Upper lobe of left lung (tissue), 6 donors: ENCODE data around the gene SPG7. TPM values are rescaled to one million over a fixed set of nuclear protein-coding genes. Genes with fewer than 3 reads are reported as not detected.

Source experiments
- ATAC-seq, 2 donors: fragments of 200-7000 bp; cut with Tn5 transposase; one replicate each; pipeline ENCODE4 v1.9.1; 2022; ENCODE audit warnings: mild to moderate bottlenecking in 2 of 2, moderate library complexity in 2 of 2; ENCODE audit not compliant: low FRiP score in 2 of 2
- DNase-seq, 2 donors: peaks; one replicate each; pipeline ENCODE4 v3.0.0-alpha.2; 2019 to 2020
- H3K27ac ChIP-seq, 4 donors: fragments of 200-600 bp; sonication (generic); one replicate each; pipeline ENCODE4 v1.5.1; 2016 to 2019
- H3K27me3 ChIP-seq, 4 donors: fragments of 200-600 bp; sonication (generic); one replicate each; pipeline ENCODE4 v1.5.1; 2017 to 2019
- H3K36me3 ChIP-seq, 4 donors: fragments of 200-600 bp; sonication (generic); one replicate each; pipeline ENCODE4 v1.5.1; 2016 to 2019
- H3K4me1 ChIP-seq, 4 donors: fragments of 200-600 bp; sonication (generic); one replicate each; pipeline ENCODE4 v1.5.1; 2018 to 2019
- H3K4me3 ChIP-seq, 4 donors: fragments of 200-600 bp; sonication (generic); one replicate each; pipeline ENCODE4 v1.5.1; 2017 to 2019; ENCODE audit warnings: mild to moderate bottlenecking in 2 of 4, moderate library complexity in 1 of 4
- H3K9me3 ChIP-seq, 4 donors: fragments of 200-600 bp; sonication (generic); one replicate each; pipeline ENCODE4 v1.5.1; 2018 to 2019
- EP300 ChIP-seq, 4 donors: sonication (generic); formaldehyde crosslinking; IDR thresholded peaks; one replicate each; pipeline ENCODE4 v1.5.1; 2017; ENCODE audit warnings: antibody characterized with exemption in 4 of 4, control low read depth in 2 of 4
- POLR2A ChIP-seq, 4 donors: fragments of 450-650 bp; IDR thresholded peaks; one replicate each; pipeline ENCODE4 v1.5.1; 2016 to 2017; ENCODE audit warnings: antibody characterized with exemption in 4 of 4, mild to moderate bottlenecking in 2 of 4
- POLR2AphosphoS5 ChIP-seq, 2 donors: sonication (generic); formaldehyde crosslinking; IDR thresholded peaks; one replicate each; pipeline ENCODE4 v1.5.1; 2017; ENCODE audit warnings: antibody characterized with exemption in 2 of 2
- WGBS, 2 donors: methylation state at CpG; one replicate each; pipeline ENCODE4 v1.1.5; 2017 to 2018; 5-methylcytosine and 5-hydroxymethylcytosine counted together
- total RNA-seq, 6 donors: library from RNA; depleted of rRNA in 4 of 6; stranded (reverse); fragments of >200 nt in 4 of 6; gene quantifications; one replicate each; pipeline versions ENCODE4 v1.1.0 to v1.2.1, GENCODE V29; 2016 to 2021
- TF ChIP-seq, protein P1 (sequence below), 6 experiments: fragments of 450-650 bp in 4 of 6; fragments of 200-600 bp in 2 of 6; sonication (generic) in 2 of 6; IDR thresholded peaks; one replicate each; pipeline ENCODE4 v1.5.1; 2016 to 2019; ENCODE audit warnings: antibody characterized with exemption in 6 of 6
- donor health status: DM: no; HTN: no; CAD: no; lungs with moderate emphysema.
- donor health status: DM: no; HTN: yes; CAD: no; lungs with severe emphysema.

SPG7 gene
- total RNA-seq, 6 donors from 2014 or later = 72.6 to 419 (median 111) TPM

DNA sequence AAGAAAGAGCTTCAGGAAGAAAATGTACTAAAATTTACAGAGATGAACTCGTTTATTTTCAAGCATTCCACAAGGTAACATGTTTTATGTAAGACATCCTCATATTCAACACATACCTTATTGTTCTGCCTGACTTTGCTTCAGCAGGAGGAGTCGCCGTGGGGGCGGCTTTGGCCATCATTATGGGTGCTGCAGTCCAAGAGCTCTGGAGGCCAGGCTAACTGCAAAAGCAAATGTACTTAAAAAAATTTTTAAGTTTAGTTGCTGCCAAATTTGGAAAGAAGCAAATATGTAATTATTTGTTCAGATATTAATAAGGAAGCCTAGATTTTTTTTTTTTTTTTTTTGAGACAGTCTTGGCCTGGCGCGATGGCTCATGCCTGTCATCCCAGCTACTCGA lies 4.1 kb upstream of the SPG7 start:
- peak overlapping the region in 2 of 4 donors; percentile 88 to 97 for H3K27ac ChIP-seq
- peaks cover 27 to 49% (median 31%) of the 10 kb centered on the region in 4 donors for H3K4me1 ChIP-seq
- 83 to 93% methylated on average over 7 of the region's 7 CpGs for WGBS, 2 donors
- peaks cover 0 to under 1% (median 0%) of the 10 kb centered on the region in 4 donors for H3K36me3 ChIP-seq
- no peak overlapping the region for H3K4me3 ChIP-seq
- TF ChIP-seq EP300 (IDR thresholded peaks at IDR 0.05) (no peak), POLR2AphosphoS5 (IDR thresholded peaks at IDR 0.05) (no peak), POLR2A (IDR thresholded peaks at IDR 0.05) (no peak)
- TF ChIP-seq, protein P1, sequence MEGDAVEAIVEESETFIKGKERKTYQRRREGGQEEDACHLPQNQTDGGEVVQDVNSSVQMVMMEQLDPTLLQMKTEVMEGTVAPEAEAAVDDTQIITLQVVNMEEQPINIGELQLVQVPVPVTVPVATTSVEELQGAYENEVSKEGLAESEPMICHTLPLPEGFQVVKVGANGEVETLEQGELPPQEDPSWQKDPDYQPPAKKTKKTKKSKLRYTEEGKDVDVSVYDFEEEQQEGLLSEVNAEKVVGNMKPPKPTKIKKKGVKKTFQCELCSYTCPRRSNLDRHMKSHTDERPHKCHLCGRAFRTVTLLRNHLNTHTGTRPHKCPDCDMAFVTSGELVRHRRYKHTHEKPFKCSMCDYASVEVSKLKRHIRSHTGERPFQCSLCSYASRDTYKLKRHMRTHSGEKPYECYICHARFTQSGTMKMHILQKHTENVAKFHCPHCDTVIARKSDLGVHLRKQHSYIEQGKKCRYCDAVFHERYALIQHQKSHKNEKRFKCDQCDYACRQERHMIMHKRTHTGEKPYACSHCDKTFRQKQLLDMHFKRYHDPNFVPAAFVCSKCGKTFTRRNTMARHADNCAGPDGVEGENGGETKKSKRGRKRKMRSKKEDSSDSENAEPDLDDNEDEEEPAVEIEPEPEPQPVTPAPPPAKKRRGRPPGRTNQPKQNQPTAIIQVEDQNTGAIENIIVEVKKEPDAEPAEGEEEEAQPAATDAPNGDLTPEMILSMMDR (IDR thresholded peaks at IDR 0.05) = no peak
- H3K27me3 ChIP-seq = no peaks in the 10 kb centered on the region
- ATAC-seq = no peak
- DNase-seq = no peak
- no peaks in the 10 kb centered on the region for H3K9me3 ChIP-seq

DNA sequence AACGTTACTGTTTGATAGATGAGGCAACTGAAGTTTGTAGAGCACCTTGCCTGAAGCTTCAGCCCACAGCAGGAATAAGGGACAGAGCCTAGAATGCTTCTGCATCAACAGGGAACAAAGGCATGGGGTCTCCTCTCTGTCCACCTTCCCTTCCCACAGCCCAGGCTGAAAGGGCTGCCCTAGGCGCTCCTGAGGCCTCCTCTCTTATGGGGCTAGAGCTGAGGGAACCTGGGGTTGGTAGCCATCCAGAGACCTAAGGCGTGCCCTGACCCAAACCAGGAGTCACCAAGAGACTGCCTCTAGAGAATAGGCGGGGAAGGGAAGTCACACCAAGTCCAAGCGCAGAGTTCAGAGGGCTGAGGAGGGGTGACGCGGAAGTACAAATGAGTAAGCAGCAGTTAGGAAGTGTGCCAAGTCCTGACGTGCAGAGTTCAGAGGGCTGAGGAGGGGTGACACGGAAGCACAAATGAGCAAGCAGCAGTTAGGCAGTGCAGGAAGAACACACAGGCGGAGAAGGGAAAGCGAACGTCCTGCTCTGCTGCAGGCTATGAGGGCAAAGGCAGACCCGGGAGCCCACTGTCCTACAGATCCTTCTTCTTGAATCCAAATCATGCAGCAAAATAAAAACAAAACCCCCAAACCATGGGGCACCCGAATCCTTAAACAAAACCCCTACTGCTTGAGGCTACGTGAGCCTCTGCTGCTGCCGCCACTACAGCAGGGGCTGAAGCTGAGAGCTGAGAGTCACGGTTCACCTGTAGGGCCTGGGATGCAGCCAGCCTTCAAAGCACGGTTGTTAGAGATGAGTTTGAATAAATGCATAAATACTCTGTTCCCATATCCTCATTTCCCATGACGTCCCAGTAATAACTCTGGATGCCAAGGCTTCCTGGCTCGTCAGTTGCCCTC lies 2.7 kb upstream of the SPG7 start:
- H3K4me1 ChIP-seq = peaks cover 34 to 58% (median 40%) of the 10 kb centered on the region in 4 donors
- WGBS, 2 donors = 13 to 16% methylated on average over 19 to 20 of the region's 20 CpGs

DNA sequence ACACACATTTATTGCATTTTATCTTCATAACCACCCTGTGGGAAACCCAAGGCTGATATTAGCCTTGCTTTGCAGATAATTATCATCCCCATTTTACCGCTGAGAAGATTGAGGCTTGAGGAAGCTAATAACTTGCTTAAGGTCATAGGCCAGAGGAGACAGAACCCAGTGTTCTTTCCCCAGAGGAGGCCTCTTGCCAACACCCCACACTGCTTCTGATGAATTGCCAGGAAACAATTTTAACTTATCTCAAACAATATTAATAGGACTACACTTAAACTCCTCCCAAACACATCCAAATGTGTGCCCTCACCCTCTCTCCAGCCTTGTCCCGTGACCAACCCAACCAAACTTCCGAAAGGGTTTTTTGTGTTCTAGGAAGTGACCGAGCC lies 2.1 kb upstream of the SPG7 start:
- H3K27ac ChIP-seq = peak overlapping the region; percentile 84 to 97 (median 89)
- peak overlapping the region in 1 of 4 donors; percentile 29 for H3K4me3 ChIP-seq
- ATAC-seq = no peak
- H3K4me1 ChIP-seq = peaks cover 34 to 58% (median 40%) of the 10 kb centered on the region in 4 donors
- 69 to 72% methylated on average over 4 of the region's 4 CpGs for WGBS, 2 donors
- H3K27me3 ChIP-seq = no peaks in the 10 kb centered on the region
- no peaks in the 10 kb centered on the region for H3K9me3 ChIP-seq
- TF ChIP-seq, protein P1 (IDR thresholded peaks at IDR 0.05) = no peak
- TF ChIP-seq EP300 (IDR thresholded peaks at IDR 0.05) (no peak), POLR2AphosphoS5 (IDR thresholded peaks at IDR 0.05) (no peak), POLR2A (IDR thresholded peaks at IDR 0.05) (no peak)
- no peak for DNase-seq
- H3K36me3 ChIP-seq = peaks cover under 1 to 9% (median 8%) of the 10 kb centered on the region in 4 donors

More for the DNA sequence above, 2.7 kb upstream of the SPG7 start:
- H3K27me3 ChIP-seq = no peaks in the 10 kb centered on the region
- peak; percentile 68 to 85 for ATAC-seq
- TF ChIP-seq POLR2A (IDR thresholded peaks at IDR 0.05) (peak in 3 of 4 donors; percentile 41 to 84 (median 52)), POLR2AphosphoS5 (IDR thresholded peaks at IDR 0.05) (peak; percentile 89 to 96), EP300 (IDR thresholded peaks at IDR 0.05) (peak in 2 of 4 donors; percentile 63 to 82)
- TF ChIP-seq, protein P1 (IDR thresholded peaks at IDR 0.05) = peak in 1 of 6 experiments; percentile 5
- H3K4me3 ChIP-seq = peak overlapping the region in 3 of 4 donors; percentile 7 to 29 (median 18)
- H3K36me3 ChIP-seq = peaks cover 0 to 4% (median 2%) of the 10 kb centered on the region in 4 donors
- peak in 1 of 2 donors; percentile 95 for DNase-seq
- H3K9me3 ChIP-seq = no peaks in the 10 kb centered on the region
- H3K27ac ChIP-seq = peak overlapping the region; percentile 84 to 97 (median 89)

- peak overlapping the region; percentile 89 to 98 (median 97) for H3K27ac ChIP-seq
- WGBS, 2 donors = 44 to 60% methylated on average over 13 to 15 of the region's 15 CpGs
- H3K27me3 ChIP-seq = no peaks in the 10 kb centered on the region
- ATAC-seq = no peak
- H3K36me3 ChIP-seq = peaks cover 6 to 15% (median 15%) of the 10 kb centered on the region in 4 donors
- H3K4me1 ChIP-seq = peaks cover 34 to 57% (median 40%) of the 10 kb centered on the region in 4 donors
- H3K9me3 ChIP-seq = no peaks in the 10 kb centered on the region
- peak overlapping the region in 2 of 4 donors; percentile 98 to 99 for H3K4me3 ChIP-seq
- no peak for TF ChIP-seq EP300 (IDR thresholded peaks at IDR 0.05)
- no peak for TF ChIP-seq POLR2AphosphoS5 (IDR thresholded peaks at IDR 0.05)
- no peak for DNase-seq
Measured at GRCh38 chr16:89506791-89507191, 1.4 kb upstream of the SPG7 start.

GRCh38 chr16:89507214-89507833 lies 879 bp upstream of the SPG7 start:
- peak overlapping the region; percentile 89 to 98 (median 97) for H3K27ac ChIP-seq
- peaks cover 6 to 21% (median 19%) of the 10 kb centered on the region in 4 donors for H3K36me3 ChIP-seq
- 11 to 14% methylated on average over 23 to 30 of the region's 42 CpGs for WGBS, 2 donors
- ATAC-seq (peak in 1 of 2 donors; percentile 42), DNase-seq (no peak)
- H3K9me3 ChIP-seq = no peaks in the 10 kb centered on the region
- H3K4me1 ChIP-seq = peaks cover 34 to 52% (median 40%) of the 10 kb centered on the region in 4 donors
- peak overlapping the region; percentile 83 to 99 (median 96) for H3K4me3 ChIP-seq
- TF ChIP-seq EP300 (IDR thresholded peaks at IDR 0.05) (no peak), POLR2AphosphoS5 (IDR thresholded peaks at IDR 0.05) (no peak), POLR2A (IDR thresholded peaks at IDR 0.05) (no peak)
- TF ChIP-seq, protein P1 (IDR thresholded peaks at IDR 0.05) = no peak
- H3K27me3 ChIP-seq = no peaks in the 10 kb centered on the region
